ENCODE results near the gene DCDC1.

DCDC1 gene

DNA sequence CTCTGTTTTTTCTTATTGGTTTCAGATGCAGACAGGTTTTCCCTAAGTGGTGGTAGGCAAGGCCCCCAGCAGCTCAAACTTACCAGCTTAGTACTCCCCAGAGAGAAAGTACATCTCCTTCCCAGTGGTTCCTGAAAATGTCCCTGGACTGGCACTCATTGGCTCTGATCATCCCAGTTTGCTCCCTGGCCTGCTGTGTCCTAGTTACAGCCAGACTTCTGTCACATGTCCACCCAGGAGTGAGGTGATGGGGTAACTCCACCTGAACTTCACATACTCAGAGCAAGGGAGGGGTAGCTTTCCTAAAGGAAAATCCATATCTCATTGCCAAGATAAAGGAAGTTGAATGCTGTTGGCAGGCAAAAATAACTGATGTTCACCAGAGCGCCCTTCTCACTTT lies 546.4 kb downstream of the DCDC1 start:
- no peak for DNase-seq

DNA sequence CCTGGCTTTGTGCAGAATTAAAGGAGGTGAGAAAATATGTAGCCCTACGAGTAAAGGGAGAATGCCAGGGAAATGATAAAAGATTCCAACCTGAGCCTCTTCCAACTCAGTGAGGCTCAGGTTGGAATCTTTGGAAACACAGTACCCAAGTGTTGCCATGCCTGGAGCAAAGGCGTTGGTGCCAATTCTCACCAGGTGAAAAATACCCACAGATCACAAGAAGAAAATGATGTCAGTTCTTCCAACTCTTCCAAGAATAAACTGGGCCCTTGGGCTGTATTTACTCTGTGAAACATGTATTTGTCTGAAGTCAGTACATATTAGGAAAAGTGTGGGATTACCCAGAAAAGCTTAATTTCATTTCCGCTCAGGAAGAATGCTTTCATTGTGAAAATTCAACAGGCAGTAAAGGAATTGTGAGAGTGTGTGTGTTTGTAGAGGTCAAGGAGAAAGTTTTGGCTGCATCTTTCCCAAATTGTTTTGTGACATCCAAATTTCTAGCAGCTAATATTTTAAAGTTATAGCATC lies 548.0 kb downstream of the DCDC1 start:
- DNase-seq: no peak

DNA sequence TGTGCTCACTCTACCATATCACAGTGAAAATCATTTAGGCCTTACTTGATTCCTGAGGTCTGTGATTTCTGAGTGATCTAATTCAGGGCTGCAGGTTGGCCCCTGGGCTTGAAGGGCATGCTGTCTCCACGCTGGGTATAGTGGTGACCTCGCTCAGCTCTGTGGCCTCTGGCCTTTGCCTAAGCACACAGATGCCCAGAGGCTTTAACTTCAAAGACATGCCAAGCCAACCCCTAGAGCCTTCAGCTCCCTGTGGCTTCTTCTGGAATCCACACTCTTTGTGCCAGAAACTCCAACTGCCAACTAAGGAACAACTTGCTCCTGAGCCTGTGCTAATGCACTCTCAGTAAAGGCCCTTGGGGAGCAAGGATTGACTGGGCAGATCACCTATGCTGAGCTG lies 550.8 kb downstream of the DCDC1 start:
- DNase-seq: no peak

DNA sequence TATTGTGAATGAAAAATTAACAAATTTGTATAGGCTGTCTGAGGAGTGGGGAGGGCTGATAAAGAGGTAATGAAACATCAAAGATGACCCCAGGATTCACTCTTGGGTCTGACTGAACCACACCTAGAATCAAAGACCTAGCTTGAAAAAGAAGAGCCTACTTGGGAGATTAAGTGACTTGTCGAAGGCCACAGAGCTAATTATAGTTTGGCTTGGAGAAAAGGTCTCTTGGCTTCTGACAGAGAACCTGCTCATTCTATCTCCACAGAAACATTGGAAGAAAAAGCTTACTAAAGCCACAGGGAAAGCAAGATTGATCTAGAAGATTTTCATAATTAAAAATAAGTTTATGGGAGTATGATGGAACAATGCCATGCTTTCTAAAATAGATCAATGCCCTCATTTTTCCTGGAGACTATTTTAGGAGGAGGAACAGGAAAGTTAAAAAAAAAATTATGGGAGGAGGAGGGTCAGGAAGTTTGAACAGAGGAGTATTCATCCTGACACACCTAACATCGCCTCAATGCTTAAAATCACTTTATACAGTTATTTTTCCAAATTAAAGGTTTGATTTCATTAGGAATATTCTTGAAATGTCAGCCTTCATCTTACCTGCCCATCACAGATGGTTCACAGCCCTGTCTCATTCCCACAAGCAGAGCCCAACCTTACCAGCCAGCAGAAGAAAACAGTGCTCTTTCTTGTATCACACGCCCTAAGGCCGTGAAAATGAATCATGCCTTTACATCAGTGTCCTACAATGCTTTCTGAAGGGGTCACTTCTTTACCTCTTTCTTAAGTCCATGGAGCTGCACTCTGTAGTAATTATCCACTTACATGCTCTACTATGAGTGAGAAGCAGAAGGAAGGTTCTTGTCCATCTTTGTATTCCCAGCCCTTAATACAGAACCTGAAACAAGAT lies 552.3 kb downstream of the DCDC1 start:
- DNase-seq: no peak

DNA sequence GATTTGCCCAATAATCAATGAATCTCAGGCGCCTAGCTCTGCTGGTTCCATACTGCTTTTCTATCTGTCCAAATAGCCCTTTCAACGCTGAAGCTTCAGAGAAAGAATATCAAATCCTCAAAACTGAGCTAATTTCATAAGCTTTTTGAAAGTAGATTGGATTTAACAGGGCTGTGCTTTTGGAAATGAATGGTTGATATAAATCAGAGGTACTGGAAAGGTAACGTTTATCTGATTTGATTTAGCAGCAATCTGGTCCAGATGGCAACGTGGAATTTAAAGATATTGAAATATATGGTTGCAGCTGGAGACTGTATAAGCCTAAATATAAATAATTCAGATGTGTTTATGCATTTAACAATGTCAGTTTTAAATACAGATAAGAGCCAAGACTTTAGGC lies 553.9 kb downstream of the DCDC1 start:
- no peak for DNase-seq

DNA sequence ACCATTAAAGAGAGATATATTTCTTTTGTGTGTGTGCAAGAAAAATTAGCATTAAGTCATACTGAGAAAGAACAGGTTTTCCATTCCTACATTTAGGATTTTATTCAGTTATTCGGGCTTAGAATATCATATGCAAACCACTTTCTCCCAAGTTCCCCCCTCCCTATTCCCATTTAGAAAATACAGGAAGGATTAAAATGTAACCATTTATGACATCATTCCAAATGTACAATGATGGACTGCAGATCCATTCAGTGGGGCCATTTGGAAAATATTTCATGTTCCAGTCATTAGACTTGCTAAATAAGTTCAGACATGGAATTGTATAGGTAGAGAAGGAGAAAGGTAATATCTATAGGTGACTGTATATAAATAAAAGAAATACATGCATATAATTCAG lies 554.8 kb downstream of the DCDC1 start:
- DNase-seq: no peak
